Effector memory CD4-positive, alpha-beta T cell (primary cell): ENCODE measurements around the gene NSMF.

Experiments used
- DNase-seq, 3 donors: peaks; one replicate each; pipeline ENCODE4 v3.0.0-alpha.2; 2020
- H3K27ac ChIP-seq: 2 replicates; pipeline ENCODE4 v1.7.0; 2013; ENCODE audit warnings: mild to moderate bottlenecking, low read length, moderate library complexity; ENCODE audit not compliant: insufficient read depth, poor library complexity, severe bottlenecking
- H3K27me3 ChIP-seq: replicated peaks from 2 replicates; pipeline ENCODE4 v1.7.0; 2013; ENCODE audit warnings: mild to moderate bottlenecking, low read length; ENCODE audit not compliant: insufficient read depth, control insufficient read depth, poor library complexity, severe bottlenecking
- H3K36me3 ChIP-seq: 2 replicates; pipeline ENCODE4 v1.7.0; 2013; ENCODE audit warnings: mild to moderate bottlenecking, low read length, moderate library complexity; ENCODE audit not compliant: control insufficient read depth, insufficient read depth
- H3K4me1 ChIP-seq: 2 replicates; pipeline ENCODE4 v1.7.0; 2013; ENCODE audit warnings: low read length, mild to moderate bottlenecking; ENCODE audit not compliant: control insufficient read depth, insufficient read depth, poor library complexity, severe bottlenecking
- H3K4me3 ChIP-seq: 2 replicates; pipeline ENCODE4 v1.7.0; 2013; ENCODE audit warnings: low read length, low read depth, mild to moderate bottlenecking; ENCODE audit not compliant: insufficient read depth, poor library complexity, severe bottlenecking
- H3K9me3 ChIP-seq: 2 replicates; pipeline ENCODE4 v1.7.0; 2013; ENCODE audit warnings: mild to moderate bottlenecking, low read length, moderate library complexity; ENCODE audit not compliant: control insufficient read depth

Gene NSMF

GRCh38 chr9:137484551-137485315 is 25.6 kb upstream of the NSMF start:
- no peak overlapping the region for H3K4me3 ChIP-seq
- no peak overlapping the region for H3K27ac ChIP-seq
- DNase-seq = no peak
- H3K27me3 ChIP-seq = no peaks in the 10 kb centered on the region
- no peaks in the 10 kb centered on the region for H3K36me3 ChIP-seq
- no peaks in the 10 kb centered on the region for H3K4me1 ChIP-seq
- no peaks in the 10 kb centered on the region for H3K9me3 ChIP-seq

DNA sequence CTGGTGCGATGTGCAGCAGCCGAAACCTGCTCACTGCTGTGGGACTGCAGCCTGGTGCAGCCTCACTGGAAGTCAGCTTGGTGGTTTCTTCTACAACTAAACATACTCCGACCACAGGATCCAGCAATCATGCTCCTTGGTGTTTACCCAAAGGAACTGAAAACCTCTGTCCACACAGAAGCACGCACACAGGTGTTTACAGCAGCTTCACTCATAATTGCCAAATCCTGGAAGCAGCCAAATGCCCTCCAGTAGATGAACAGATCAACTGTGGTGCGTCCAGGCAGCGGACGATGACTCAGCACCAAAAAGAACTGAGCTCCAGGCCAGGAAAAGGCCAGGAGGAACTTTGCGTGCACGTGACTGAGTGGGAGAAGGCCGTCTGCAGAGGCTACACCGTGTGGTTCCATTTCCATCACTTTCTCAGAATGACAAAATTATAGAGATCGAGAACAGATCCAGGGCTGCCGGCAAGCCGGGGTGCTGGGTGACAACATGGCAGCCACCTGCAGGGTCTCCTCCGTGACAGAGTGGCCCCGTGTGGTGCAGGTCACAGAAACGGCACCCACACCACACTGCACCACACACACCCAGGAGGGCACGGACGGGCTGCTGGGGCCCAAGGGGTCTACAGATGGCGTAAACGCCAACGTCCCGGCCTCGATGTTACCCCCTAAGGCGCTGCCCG is 23.1 kb upstream of the NSMF start:
- Histone ChIP-seq H3K4me1 (no peaks in the 10 kb centered on the region), H3K4me3 (no peak overlapping the region), H3K27ac (no peak overlapping the region), H3K36me3 (no peaks in the 10 kb centered on the region), H3K9me3 (no peaks in the 10 kb centered on the region), H3K27me3 (no peaks in the 10 kb centered on the region)
- no peak for DNase-seq

DNA sequence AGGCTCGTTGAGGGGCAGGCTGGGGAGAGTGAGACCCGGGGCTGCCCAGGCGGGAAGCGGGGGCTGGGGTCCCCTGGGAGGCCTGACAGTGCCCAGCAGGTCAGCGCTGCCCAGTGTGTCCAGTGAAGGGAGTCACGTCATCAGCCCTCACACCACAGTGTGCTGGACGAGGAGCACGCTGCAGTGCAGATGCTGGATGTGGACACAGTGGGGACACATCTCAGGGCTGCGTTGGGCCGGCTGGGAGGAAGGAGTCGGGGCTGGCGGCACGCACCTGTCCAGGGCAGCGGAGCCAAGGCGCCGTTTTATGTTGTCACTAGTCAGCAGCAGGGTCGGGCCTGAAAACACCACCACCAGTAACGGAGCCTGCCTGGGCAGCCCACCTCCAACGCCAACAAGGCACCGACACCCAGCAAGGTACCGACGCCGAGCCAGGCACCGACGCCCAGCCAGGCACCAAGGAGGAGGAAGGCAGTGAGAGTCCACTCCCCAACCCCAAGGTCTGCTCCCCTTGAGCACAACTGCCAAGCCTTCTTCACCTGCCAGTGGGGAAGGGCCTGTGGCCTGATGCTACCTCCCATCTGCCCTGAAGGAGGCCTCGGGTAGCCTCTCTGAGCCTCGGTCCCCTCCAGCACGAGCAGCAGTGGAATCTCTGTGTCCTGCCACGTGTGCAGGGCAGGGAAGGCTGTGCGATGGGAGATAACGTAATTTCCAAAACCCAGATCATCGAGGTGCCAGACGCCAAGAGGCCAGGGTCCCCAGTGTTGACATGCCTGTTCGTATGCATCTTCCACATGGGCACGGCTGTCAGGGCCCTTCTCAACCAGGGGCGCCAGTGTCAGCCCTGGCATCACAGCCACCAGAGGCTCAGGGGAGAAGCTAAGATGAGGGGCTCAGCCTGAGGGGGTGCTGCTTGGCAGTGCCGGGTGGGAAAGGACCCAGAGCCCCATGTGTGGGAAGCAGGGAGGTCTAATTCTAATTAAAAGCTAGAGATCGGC is 21.9 kb upstream of the NSMF start:
- H3K36me3 ChIP-seq = no peaks in the 10 kb centered on the region
- H3K9me3 ChIP-seq = peaks cover 2% of the 10 kb centered on the region
- H3K4me3 ChIP-seq = no peak overlapping the region
- no peaks in the 10 kb centered on the region for H3K27me3 ChIP-seq
- DNase-seq = no peak
- H3K4me1 ChIP-seq = no peaks in the 10 kb centered on the region
- H3K27ac ChIP-seq = no peak overlapping the region

DNA sequence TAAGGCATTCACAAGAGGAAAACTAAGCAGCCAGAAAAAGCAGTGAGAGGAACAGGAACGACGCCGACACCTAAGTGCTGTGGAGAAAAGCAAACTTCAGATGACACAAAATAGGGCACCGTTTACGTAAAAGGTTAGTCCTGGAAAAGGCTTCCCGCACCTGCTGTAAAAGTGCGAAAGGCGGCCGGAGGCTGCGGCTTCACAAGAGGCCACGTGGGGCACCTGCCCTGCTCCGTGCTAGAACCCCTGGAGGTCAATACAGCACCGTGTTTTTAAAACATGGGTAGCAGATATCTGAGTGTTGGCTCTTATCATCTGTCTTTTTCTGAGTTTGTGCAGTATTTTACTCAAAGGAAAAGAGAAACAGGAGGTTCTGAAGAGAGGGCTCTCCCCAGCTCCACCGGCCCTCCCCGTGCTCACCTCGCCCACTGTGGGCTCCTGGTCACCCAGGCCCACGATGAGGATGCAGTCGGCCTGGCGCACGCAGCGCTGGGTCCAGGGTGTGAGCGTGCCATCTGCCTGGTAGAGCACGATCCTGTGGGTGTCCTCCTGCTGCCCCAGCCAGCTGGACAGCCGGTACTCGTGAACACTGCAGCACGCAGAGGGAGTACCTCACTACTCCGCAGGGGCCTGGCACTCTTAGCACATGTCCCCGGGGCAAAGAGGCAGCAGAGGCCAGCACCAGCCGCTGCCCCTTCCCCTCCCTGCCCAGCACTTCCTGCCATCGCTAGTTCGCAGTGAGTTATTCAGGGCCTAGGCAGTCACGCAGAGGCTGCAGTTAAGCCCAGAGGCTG is 21.0 kb upstream of the NSMF start:
- DNase-seq = no peak

DNA sequence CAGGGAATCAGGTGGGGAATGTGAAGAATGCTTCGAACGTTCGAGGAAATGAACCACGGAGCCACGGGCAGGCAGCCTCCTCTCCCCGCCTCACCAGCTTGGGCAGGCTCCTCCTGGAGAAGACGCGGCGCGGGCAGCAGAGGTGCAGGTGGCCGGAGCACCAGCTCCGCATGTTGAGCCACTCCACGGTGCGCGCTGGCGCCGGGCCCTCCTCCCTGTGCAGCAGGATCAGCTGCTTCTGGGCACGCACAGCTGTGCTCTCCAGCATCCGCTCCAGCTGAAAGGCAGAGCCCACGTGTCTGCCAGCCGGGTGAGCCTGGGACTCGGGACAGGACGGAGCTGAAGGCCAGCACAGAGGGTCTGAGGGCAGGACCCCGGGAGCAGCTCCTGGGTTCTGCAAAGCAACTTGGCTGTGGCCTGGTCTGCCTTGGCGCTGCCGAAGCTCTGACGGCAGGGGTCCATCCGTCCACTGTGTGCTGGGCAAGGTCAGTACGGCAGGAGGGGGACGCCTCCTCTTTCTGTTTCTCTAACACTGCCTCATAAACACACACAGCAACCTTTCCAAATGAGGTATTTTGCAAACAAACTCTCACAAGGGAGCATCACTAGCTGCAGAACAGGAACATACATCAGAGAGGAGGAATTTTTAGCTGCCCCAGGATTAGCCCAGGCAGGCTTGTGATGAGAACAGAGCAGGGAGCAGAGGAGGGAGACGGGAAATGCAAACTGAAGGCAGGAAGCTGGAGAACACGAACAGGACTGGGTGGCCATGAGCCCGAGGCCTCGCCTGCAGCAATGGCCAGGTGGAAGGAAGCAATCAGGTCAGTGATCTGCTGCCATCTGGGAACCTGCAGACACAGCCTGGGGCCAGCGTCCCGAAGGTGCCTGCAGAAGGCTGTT is 20.1 kb upstream of the NSMF start:
- peaks cover 4% of the 10 kb centered on the region for H3K9me3 ChIP-seq

More for the DNA sequence above, 21.0 kb upstream of the NSMF start:
- H3K27ac ChIP-seq = no peak overlapping the region
- H3K27me3 ChIP-seq = no peaks in the 10 kb centered on the region
- no peaks in the 10 kb centered on the region for H3K4me1 ChIP-seq
- H3K36me3 ChIP-seq = no peaks in the 10 kb centered on the region
- peaks cover 4% of the 10 kb centered on the region for H3K9me3 ChIP-seq
- H3K4me3 ChIP-seq = no peak overlapping the region

GRCh38 chr9:137478613-137478961 is 19.5 kb upstream of the NSMF start:
- H3K27ac ChIP-seq = no peak overlapping the region
- H3K27me3 ChIP-seq = no peaks in the 10 kb centered on the region
- H3K4me1 ChIP-seq = no peaks in the 10 kb centered on the region
- H3K9me3 ChIP-seq = peaks cover 4% of the 10 kb centered on the region
- no peaks in the 10 kb centered on the region for H3K36me3 ChIP-seq
- no peak overlapping the region for H3K4me3 ChIP-seq
- no peak for DNase-seq

More for the DNA sequence above, 20.1 kb upstream of the NSMF start:
- Histone ChIP-seq H3K27me3 (no peaks in the 10 kb centered on the region), H3K27ac (no peak overlapping the region), H3K4me1 (no peaks in the 10 kb centered on the region), H3K36me3 (no peaks in the 10 kb centered on the region), H3K4me3 (no peak overlapping the region)
- DNase-seq = no peak

DNA sequence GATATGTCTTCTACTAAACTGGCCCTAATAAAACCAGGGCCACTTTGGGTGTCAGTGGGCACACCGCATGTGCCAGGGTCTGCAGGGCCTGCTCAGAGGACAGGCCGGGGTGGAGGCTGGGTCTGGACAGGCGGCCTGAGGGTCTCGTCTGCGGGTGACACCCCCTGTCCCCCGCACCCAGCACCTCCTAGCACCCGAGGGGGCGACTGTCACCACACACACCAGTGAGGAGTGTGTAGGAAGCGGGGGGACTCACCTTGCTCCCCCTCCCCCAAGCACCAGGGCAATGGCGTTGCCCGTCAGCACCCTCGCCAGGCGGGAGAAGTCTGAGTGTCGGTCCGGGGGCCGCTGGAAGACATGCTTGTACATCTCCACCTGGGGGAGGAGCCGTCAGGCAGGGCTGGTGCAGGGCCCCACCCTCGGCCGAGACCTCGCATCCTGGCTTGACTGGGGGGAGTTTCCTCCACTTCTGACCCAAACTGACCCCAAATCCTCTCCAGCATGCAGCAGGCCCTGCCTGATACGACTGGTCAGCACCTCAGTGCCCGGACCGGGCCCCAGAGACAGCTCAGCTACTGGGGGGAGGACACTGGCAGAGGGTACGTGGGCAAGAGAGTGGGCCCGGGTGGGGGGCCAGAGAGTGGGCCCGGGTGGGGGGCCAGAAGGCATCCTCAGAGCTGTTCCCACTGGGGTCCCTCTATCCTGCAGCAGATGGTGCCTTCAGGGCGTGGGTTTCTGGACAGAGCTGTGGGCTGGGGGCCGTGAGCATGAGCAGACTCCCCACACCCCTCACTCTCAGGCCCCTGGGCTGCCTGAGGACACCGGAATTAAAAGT is 18.9 kb upstream of the NSMF start:
- Histone ChIP-seq H3K27ac (no peak overlapping the region), H3K4me1 (no peaks in the 10 kb centered on the region), H3K36me3 (no peaks in the 10 kb centered on the region), H3K27me3 (no peaks in the 10 kb centered on the region), H3K9me3 (peaks cover 4% of the 10 kb centered on the region), H3K4me3 (no peak overlapping the region)
- DNase-seq = no peak

DNA sequence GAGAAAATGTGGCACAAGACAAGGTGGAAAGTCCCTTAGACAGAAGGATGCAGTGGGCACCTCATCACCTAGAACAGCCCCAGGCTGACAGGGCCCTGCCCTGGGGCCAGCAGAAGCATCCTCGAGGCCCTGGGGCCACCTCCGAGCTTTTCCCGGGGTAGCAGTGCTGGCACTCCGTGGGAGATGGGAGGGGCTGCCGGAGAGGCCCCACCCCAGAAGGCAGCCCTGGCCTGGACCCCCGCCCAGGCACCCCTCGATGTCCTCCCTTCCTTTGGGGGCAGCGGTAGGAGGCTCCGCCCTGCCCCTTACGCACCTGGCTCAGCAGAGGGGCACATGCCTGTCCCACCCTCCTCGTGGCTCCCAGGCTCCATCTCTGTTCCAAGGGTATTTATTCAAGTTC is 17.7 kb upstream of the NSMF start:
- Histone ChIP-seq H3K4me1 (no peaks in the 10 kb centered on the region), H3K9me3 (peaks cover 4% of the 10 kb centered on the region), H3K27me3 (no peaks in the 10 kb centered on the region), H3K36me3 (no peaks in the 10 kb centered on the region), H3K4me3 (no peak overlapping the region), H3K27ac (no peak overlapping the region)
- no peak for DNase-seq
